Stimulated activated CD8-positive, alpha-beta memory T cell treated with anti-CD3 and anti-CD28 coated beads, Interleukin-2, amount 100 ng/mL, for 1 hour (primary cell): ENCODE measurements around the gene SYNGR1.
A peak's percentile ranks its signal among the peaks of the same experiment; 100 is the strongest.

Experiments
- DNase-seq, 2 donors: peaks; one replicate each; pipeline ENCODE4 v3.0.0-alpha.2; 2020; ENCODE audit warnings: low read depth in 2 of 2

SYNGR1 gene

GRCh38 chr22:39369586-39369985 is 19.8 kb downstream of the SYNGR1 start:
- DNase-seq: no peak

GRCh38 chr22:39371732-39372131 is 21.9 kb downstream of the SYNGR1 start:
- no peak for DNase-seq

GRCh38 chr22:39374191-39374590 is 24.4 kb downstream of the SYNGR1 start:
- DNase-seq: no peak

GRCh38 chr22:39374801-39375200 is 25.0 kb downstream of the SYNGR1 start:
- no peak for DNase-seq

GRCh38 chr22:39375646-39376045 is 25.9 kb downstream of the SYNGR1 start:
- DNase-seq: no peak

GRCh38 chr22:39379756-39380730 is 30.3 kb downstream of the SYNGR1 start:
- DNase-seq: no peak

GRCh38 chr22:39381009-39381755 is 31.4 kb downstream of the SYNGR1 start:
- DNase-seq: no peak

GRCh38 chr22:39381930-39382329 is 32.1 kb downstream of the SYNGR1 start:
- no peak for DNase-seq

GRCh38 chr22:39382410-39382809 is 32.6 kb downstream of the SYNGR1 start:
- no peak for DNase-seq

- DNase-seq: no peak
These were observed 34.2 kb downstream of the SYNGR1 start for GRCh38 chr22:39383841-39384625.

GRCh38 chr22:39384750-39385480 is 35.1 kb downstream of the SYNGR1 start:
- DNase-seq: no peak

GRCh38 chr22:39388261-39389011 is 38.6 kb downstream of the SYNGR1 start:
- DNase-seq: peak; percentile 54 to 55

GRCh38 chr22:39389420-39389819 is 39.6 kb downstream of the SYNGR1 start:
- no peak for DNase-seq

- DNase-seq: no peak
These were observed 42.7 kb downstream of the SYNGR1 start for GRCh38 chr22:39392341-39392948.

GRCh38 chr22:39395936-39396796 is 46.4 kb downstream of the SYNGR1 start:
- DNase-seq: no peak

- DNase-seq: no peak
These were observed 47.0 kb downstream of the SYNGR1 start for GRCh38 chr22:39396797-39397195.

- DNase-seq: no peak
These were observed 51.5 kb downstream of the SYNGR1 start for GRCh38 chr22:39401301-39401631.

GRCh38 chr22:39405346-39406085 is 55.7 kb downstream of the SYNGR1 start:
- DNase-seq: no peak

- no peak for DNase-seq
These were observed 58.4 kb downstream of the SYNGR1 start for GRCh38 chr22:39408173-39408572.
